ENCODE data around the gene ABCG2. TPM values are rescaled to one million over a fixed set of nuclear protein-coding genes. Genes with fewer than 3 reads are reported as not detected.

ABCG2 gene
- polyA plus RNA-seq, 4 donors: 6.5 to 37.6 (median 23.6) TPM

GRCh38 chr4:88178626-88179231 lies 20.3 kb upstream of the ABCG2 start:
- Histone ChIP-seq H3K4me3 (ENCODE audit: low read depth in 1 of 3, low read length in 3 of 3) (no peak overlapping the region), H3K27me3 (ENCODE audit: control insufficient read depth in 3 of 3, insufficient read depth in 3 of 3, low read length in 3 of 3) (no peaks in the 10 kb centered on the region), H3K4me1 (ENCODE audit: control insufficient read depth in 3 of 3, insufficient read depth in 2 of 3, low read depth in 1 of 3, low read length in 2 of 3) (peaks cover 0 to 13% (median 1%) of the 10 kb centered on the region in 3 donors), H3K36me3 (ENCODE audit: control insufficient read depth in 3 of 3, insufficient read depth in 2 of 3, low read depth in 1 of 3, low read length in 3 of 3) (no peaks in the 10 kb centered on the region), H3K27ac (ENCODE audit: low read depth in 1 of 3, low read length in 2 of 3) (no peak overlapping the region), H3K9me3 (ENCODE audit: control insufficient read depth in 2 of 2, insufficient read depth in 1 of 2, low read depth in 1 of 2, low read length in 1 of 2) (peaks cover 0 to 5% of the 10 kb centered on the region in 2 donors)
- FAIRE-seq (no peak), DNase-seq (peak in 1 of 2 donors; percentile 38)
- 68 to 94% (median 90%) methylated on average over 2 of the region's 2 CpGs for WGBS, 3 donors

DNA sequence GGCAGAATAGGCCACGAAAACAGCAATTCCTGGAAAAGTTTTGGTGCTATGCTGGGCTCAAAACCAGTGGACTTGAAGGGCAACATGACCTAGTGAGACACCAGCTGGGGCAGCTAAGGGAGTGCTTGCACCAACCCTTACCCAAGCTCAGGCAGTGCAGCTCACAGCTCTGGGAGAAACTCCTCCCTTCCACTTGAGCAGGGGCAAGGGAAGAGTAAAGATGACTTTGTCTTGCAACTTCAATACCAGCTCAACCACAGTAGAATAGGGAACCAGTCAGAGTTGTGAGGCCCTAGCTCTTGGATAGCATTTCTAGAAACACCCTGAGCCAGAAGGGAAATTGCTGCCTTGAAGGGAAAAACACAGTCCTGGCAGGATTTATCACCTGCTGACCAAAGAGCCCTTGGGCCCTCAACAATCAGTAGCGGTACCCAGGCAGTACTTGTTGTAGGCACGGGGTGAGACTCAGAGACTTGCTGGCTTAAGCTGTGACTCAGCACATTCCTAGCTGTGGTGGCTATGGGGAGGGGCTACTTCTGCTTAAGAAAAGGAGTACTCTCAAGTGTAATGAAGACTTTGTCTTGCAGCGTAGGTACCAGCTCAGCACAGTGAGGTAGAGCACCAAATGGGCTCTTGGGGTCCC lies 19.7 kb upstream of the ABCG2 start:
- Histone ChIP-seq H3K36me3 (ENCODE audit: control insufficient read depth in 3 of 3, insufficient read depth in 2 of 3, low read depth in 1 of 3, low read length in 3 of 3) (no peaks in the 10 kb centered on the region), H3K9me3 (ENCODE audit: control insufficient read depth in 2 of 2, insufficient read depth in 1 of 2, low read depth in 1 of 2, low read length in 1 of 2) (peaks cover 0 to 5% of the 10 kb centered on the region in 2 donors), H3K4me3 (ENCODE audit: low read depth in 1 of 3, low read length in 3 of 3) (no peak overlapping the region), H3K27me3 (ENCODE audit: control insufficient read depth in 3 of 3, insufficient read depth in 3 of 3, low read length in 3 of 3) (no peaks in the 10 kb centered on the region), H3K4me1 (ENCODE audit: control insufficient read depth in 3 of 3, insufficient read depth in 2 of 3, low read depth in 1 of 3, low read length in 2 of 3) (peaks cover 0 to 13% (median 1%) of the 10 kb centered on the region in 3 donors), H3K27ac (ENCODE audit: low read depth in 1 of 3, low read length in 2 of 3) (no peak overlapping the region)
- FAIRE-seq (no peak), DNase-seq (peak; percentile 53 to 55)
- WGBS, 3 donors: 68 to 76% (median 70%) methylated on average over 4 of the region's 4 CpGs

- Histone ChIP-seq H3K4me3 (ENCODE audit: low read depth in 1 of 3, low read length in 3 of 3) (no peak overlapping the region), H3K36me3 (ENCODE audit: control insufficient read depth in 3 of 3, insufficient read depth in 2 of 3, low read depth in 1 of 3, low read length in 3 of 3) (no peaks in the 10 kb centered on the region), H3K27me3 (ENCODE audit: control insufficient read depth in 3 of 3, insufficient read depth in 3 of 3, low read length in 3 of 3) (no peaks in the 10 kb centered on the region), H3K9me3 (ENCODE audit: control insufficient read depth in 2 of 2, insufficient read depth in 1 of 2, low read depth in 1 of 2, low read length in 1 of 2) (no peaks in the 10 kb centered on the region), H3K27ac (ENCODE audit: low read depth in 1 of 3, low read length in 2 of 3) (no peak overlapping the region), H3K4me1 (ENCODE audit: control insufficient read depth in 3 of 3, insufficient read depth in 2 of 3, low read depth in 1 of 3, low read length in 2 of 3) (peaks cover 0 to 5% (median 1%) of the 10 kb centered on the region in 3 donors)
- no peak for FAIRE-seq
- no peak for DNase-seq
These were observed 14.5 kb upstream of the ABCG2 start for GRCh38 chr4:88172987-88173386.

GRCh38 chr4:88171206-88171605 lies 12.8 kb upstream of the ABCG2 start:
- Histone ChIP-seq H3K27me3 (ENCODE audit: control insufficient read depth in 3 of 3, insufficient read depth in 3 of 3, low read length in 3 of 3) (no peaks in the 10 kb centered on the region), H3K4me1 (ENCODE audit: control insufficient read depth in 3 of 3, insufficient read depth in 2 of 3, low read depth in 1 of 3, low read length in 2 of 3) (peaks cover 0 to 3% (median 0%) of the 10 kb centered on the region in 3 donors), H3K4me3 (ENCODE audit: low read depth in 1 of 3, low read length in 3 of 3) (no peak overlapping the region), H3K9me3 (ENCODE audit: control insufficient read depth in 2 of 2, insufficient read depth in 1 of 2, low read depth in 1 of 2, low read length in 1 of 2) (no peaks in the 10 kb centered on the region), H3K36me3 (ENCODE audit: control insufficient read depth in 3 of 3, insufficient read depth in 2 of 3, low read depth in 1 of 3, low read length in 3 of 3) (no peaks in the 10 kb centered on the region), H3K27ac (ENCODE audit: low read depth in 1 of 3, low read length in 2 of 3) (no peak overlapping the region)
- WGBS, 3 donors: 66 to 73% (median 70%) methylated on average over 2 of the region's 2 CpGs
- DNase-seq: no peak
- no peak for FAIRE-seq

DNA sequence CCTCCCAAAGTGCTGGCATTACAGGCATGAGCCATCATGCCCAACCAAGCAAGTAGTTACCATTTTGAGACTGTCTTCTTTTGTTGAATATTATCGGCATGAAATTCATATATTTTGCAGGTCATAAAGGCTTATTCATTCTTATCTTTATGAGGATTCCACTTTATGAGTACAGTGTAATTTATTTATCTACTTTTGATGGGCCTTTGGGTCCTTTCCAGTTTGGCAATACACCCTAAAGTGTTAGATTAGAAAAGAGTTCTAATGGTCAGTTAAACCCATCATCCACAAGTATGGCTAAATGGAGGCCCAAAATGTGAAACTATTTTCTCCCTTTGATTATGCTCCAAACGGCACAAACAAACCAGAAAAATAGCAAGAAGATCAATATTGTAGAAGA lies 10.9 kb upstream of the ABCG2 start:
- Histone ChIP-seq H3K9me3 (ENCODE audit: control insufficient read depth in 2 of 2, insufficient read depth in 1 of 2, low read depth in 1 of 2, low read length in 1 of 2) (no peaks in the 10 kb centered on the region), H3K4me3 (ENCODE audit: low read depth in 1 of 3, low read length in 3 of 3) (no peak overlapping the region), H3K4me1 (ENCODE audit: control insufficient read depth in 3 of 3, insufficient read depth in 2 of 3, low read depth in 1 of 3, low read length in 2 of 3) (peaks cover 0 to 3% (median 0%) of the 10 kb centered on the region in 3 donors), H3K27ac (ENCODE audit: low read depth in 1 of 3, low read length in 2 of 3) (no peak overlapping the region), H3K36me3 (ENCODE audit: control insufficient read depth in 3 of 3, insufficient read depth in 2 of 3, low read depth in 1 of 3, low read length in 3 of 3) (no peaks in the 10 kb centered on the region), H3K27me3 (ENCODE audit: control insufficient read depth in 3 of 3, insufficient read depth in 3 of 3, low read length in 3 of 3) (no peaks in the 10 kb centered on the region)
- FAIRE-seq (no peak), DNase-seq (no peak)
- 22 to 77% (median 31%) methylated on average over 2 of the region's 2 CpGs for WGBS, 3 donors

DNA sequence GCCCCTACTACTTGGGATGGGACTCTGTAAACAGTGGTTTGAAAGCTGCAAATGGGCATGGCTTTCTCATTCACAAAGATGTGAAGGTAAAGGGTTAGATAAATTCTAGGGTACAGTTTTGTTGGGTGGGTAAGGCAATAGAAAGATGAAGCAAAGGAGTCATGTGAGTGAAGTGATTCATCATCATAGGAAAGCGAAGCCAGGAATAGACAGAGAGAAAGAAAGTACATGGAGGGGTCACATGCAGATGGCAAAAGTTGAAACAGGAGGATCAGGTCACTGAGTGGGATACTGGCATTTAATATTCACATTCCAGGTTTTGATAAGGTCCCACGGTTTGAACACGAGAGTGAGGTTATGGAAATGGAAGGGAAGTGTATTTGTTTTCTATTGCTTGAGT lies 8.2 kb upstream of the ABCG2 start:
- H3K4me3 ChIP-seq (ENCODE audit: low read depth in 1 of 3, low read length in 3 of 3): no peak overlapping the region
- 83 to 89% (median 85%) methylated on average over 3 of the region's 3 CpGs for WGBS, 3 donors
- H3K27ac ChIP-seq (ENCODE audit: low read depth in 1 of 3, low read length in 2 of 3): no peak overlapping the region
- DNase-seq: no peak
- no peaks in the 10 kb centered on the region for H3K36me3 ChIP-seq (ENCODE audit: control insufficient read depth in 3 of 3, insufficient read depth in 2 of 3, low read depth in 1 of 3, low read length in 3 of 3)
- H3K4me1 ChIP-seq (ENCODE audit: control insufficient read depth in 3 of 3, insufficient read depth in 2 of 3, low read depth in 1 of 3, low read length in 2 of 3): peaks cover 0 to 6% (median 0%) of the 10 kb centered on the region in 3 donors
- FAIRE-seq: no peak
- no peaks in the 10 kb centered on the region for H3K9me3 ChIP-seq (ENCODE audit: control insufficient read depth in 2 of 2, insufficient read depth in 1 of 2, low read depth in 1 of 2, low read length in 1 of 2)
- no peaks in the 10 kb centered on the region for H3K27me3 ChIP-seq (ENCODE audit: control insufficient read depth in 3 of 3, insufficient read depth in 3 of 3, low read length in 3 of 3)

GRCh38 chr4:88163336-88163735 lies 4.9 kb upstream of the ABCG2 start:
- H3K4me3 ChIP-seq (ENCODE audit: low read depth in 1 of 3, low read length in 3 of 3): no peak overlapping the region
- H3K27ac ChIP-seq (ENCODE audit: low read depth in 1 of 3, low read length in 2 of 3): no peak overlapping the region
- peaks cover 0 to 6% (median 5%) of the 10 kb centered on the region in 3 donors for H3K4me1 ChIP-seq (ENCODE audit: control insufficient read depth in 3 of 3, insufficient read depth in 2 of 3, low read depth in 1 of 3, low read length in 2 of 3)
- no peaks in the 10 kb centered on the region for H3K9me3 ChIP-seq (ENCODE audit: control insufficient read depth in 2 of 2, insufficient read depth in 1 of 2, low read depth in 1 of 2, low read length in 1 of 2)
- WGBS, 3 donors: 93 to 97% (median 94%) methylated on average over 6 of the region's 6 CpGs
- no peaks in the 10 kb centered on the region for H3K36me3 ChIP-seq (ENCODE audit: control insufficient read depth in 3 of 3, insufficient read depth in 2 of 3, low read depth in 1 of 3, low read length in 3 of 3)
- DNase-seq: no peak
- peaks cover 0 to 2% (median 0%) of the 10 kb centered on the region in 3 donors for H3K27me3 ChIP-seq (ENCODE audit: control insufficient read depth in 3 of 3, insufficient read depth in 3 of 3, low read length in 3 of 3)
- FAIRE-seq: no peak

DNA sequence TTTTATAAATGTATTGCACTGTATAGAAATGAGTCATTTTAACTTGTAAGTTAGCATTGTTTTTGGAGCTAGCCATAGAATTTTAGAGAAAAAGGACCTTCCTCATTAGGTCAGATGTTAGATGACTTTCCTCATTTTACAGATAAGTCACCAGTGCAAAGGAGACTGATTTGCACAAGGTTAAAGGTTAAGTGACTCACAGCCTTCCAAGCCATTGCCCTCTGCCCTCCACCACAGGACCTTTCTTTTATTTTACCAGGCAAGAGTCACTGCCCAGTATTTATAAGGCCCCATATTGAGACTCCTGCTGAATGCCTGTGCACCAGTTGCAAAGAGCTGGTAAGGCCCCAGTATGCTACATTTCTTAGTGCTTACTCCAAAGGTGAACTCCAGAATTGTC lies 4.2 kb upstream of the ABCG2 start:
- FAIRE-seq (no peak), DNase-seq (peak in 1 of 2 donors; percentile 72)
- H3K36me3 ChIP-seq (ENCODE audit: control insufficient read depth in 3 of 3, insufficient read depth in 2 of 3, low read depth in 1 of 3, low read length in 3 of 3): no peaks in the 10 kb centered on the region
- peaks cover 0 to 5% (median 0%) of the 10 kb centered on the region in 3 donors for H3K27me3 ChIP-seq (ENCODE audit: control insufficient read depth in 3 of 3, insufficient read depth in 3 of 3, low read length in 3 of 3)
- peaks cover 0 to 9% (median 3%) of the 10 kb centered on the region in 3 donors for H3K4me1 ChIP-seq (ENCODE audit: control insufficient read depth in 3 of 3, insufficient read depth in 2 of 3, low read depth in 1 of 3, low read length in 2 of 3)
- no peaks in the 10 kb centered on the region for H3K9me3 ChIP-seq (ENCODE audit: control insufficient read depth in 2 of 2, insufficient read depth in 1 of 2, low read depth in 1 of 2, low read length in 1 of 2)
- no peak overlapping the region for H3K4me3 ChIP-seq (ENCODE audit: low read depth in 1 of 3, low read length in 3 of 3)
- H3K27ac ChIP-seq (ENCODE audit: low read depth in 1 of 3, low read length in 2 of 3): no peak overlapping the region
